GM20000 (cell line): Measurements from ENCODE around the gene FAM83B.
"Not testable (repeated sequence)": the region's sequence is repeated elsewhere in the genome, so short reads cannot be mapped to it uniquely, and the experiment has no call there.

Source experiments
- DNase-seq: peaks from one replicate; pipeline ENCODE4 v3.0.0; 2012; ENCODE audit warnings: low spot score
- TF ChIP-seq, protein P1 (sequence below): IDR thresholded peaks from 2 replicates; pipeline ENCODE4 v1.5.1; 2012; ENCODE audit warnings: mild to moderate bottlenecking, control low read depth; ENCODE audit errors: extremely low read depth, missing control alignments

FAM83B gene

DNA sequence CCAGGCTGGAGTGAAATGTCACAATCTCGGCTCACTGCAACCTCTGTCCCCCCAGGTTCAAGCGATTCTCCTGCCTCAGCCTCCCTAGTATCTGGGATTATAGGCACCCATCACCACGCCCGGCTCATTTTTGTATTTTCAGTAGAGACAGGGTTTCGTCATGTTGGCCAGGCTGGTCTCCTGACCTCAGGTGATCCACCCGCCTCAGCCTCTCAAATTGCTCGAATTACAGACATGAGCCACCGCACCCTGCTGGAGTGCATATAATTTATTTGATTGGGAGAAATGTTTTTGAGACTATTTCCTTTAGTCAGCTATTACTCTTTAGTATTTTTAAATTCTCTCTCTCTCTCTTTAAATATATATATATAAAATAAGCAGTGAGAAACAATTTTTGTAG, 29.8 kb downstream of the FAM83B start:
- TF ChIP-seq, protein P1, sequence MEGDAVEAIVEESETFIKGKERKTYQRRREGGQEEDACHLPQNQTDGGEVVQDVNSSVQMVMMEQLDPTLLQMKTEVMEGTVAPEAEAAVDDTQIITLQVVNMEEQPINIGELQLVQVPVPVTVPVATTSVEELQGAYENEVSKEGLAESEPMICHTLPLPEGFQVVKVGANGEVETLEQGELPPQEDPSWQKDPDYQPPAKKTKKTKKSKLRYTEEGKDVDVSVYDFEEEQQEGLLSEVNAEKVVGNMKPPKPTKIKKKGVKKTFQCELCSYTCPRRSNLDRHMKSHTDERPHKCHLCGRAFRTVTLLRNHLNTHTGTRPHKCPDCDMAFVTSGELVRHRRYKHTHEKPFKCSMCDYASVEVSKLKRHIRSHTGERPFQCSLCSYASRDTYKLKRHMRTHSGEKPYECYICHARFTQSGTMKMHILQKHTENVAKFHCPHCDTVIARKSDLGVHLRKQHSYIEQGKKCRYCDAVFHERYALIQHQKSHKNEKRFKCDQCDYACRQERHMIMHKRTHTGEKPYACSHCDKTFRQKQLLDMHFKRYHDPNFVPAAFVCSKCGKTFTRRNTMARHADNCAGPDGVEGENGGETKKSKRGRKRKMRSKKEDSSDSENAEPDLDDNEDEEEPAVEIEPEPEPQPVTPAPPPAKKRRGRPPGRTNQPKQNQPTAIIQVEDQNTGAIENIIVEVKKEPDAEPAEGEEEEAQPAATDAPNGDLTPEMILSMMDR, result no peak

DNA sequence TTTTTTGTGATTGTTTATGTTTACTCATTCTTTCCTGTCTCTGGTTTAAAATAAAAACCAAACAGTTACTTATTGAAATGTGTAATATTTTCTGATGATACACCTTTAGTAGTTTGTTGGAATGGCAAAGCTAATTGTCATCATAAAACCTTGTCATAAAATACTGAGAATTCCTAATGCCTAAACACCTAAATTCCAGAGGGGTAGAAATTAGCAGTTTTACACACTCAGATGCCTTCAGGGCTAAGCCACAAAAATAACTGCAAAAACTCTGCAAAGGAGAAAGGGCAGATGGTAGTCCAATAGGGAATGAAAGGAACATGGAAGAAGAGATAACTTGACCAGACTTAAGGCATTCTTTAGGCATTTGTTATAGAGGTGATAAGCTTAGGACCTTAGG, 30.3 kb downstream of the FAM83B start:
- TF ChIP-seq, protein P1, result no peak
- no peak for DNase-seq

More for the DNA sequence above, 29.8 kb downstream of the FAM83B start:
- no peak for DNase-seq

DNA sequence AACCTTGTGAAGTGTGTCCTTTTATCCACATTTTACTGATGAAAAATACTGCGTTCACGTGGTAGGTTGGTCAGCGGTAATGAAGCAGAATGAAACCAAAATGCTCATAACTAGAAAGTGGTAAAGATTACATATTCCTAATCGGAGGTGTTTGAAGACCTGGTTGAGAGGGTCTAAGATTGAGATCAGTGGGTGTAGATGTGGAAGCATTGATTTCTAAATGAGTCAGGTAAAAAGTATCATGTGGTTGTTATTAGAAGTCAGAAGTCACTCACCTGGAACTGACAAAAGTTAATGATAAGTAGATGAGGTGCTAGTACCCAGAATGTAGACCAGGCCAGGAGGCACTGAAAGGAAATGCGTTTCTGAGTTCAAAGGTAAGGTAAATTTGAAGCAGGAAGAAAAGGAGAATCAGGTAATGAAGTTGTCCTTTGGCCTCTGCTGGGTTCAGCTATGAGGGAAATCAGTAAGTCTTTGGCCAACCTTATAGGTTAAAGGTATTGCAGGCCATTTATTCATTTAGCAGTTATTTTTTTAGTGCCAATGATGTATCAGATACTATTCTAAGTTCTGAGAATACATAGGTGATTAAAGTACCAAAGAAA, 31.2 kb downstream of the FAM83B start:
- TF ChIP-seq, protein P1, result no peak
- peak; percentile 6 for DNase-seq

DNA sequence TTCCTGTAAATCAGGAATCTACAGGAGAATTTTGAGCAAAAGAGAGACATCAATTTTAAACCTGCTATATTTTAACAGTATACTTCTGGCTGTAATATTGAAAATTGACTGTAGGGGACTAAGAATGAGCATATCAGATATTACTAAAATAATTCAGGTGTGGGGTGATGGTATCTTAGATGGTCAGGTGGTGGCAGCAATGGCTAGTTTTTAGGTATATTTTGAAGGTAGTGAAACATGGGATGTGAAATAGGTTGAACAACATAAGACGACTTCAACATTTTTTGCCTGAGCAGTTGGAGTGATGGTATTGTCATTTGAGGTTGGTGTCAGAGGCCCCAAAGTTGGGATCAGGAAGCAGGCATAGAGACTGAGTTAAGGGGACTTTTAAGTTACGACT, 32.1 kb downstream of the FAM83B start:
- DNase-seq, result no peak
- TF ChIP-seq, protein P1, result no peak

DNA sequence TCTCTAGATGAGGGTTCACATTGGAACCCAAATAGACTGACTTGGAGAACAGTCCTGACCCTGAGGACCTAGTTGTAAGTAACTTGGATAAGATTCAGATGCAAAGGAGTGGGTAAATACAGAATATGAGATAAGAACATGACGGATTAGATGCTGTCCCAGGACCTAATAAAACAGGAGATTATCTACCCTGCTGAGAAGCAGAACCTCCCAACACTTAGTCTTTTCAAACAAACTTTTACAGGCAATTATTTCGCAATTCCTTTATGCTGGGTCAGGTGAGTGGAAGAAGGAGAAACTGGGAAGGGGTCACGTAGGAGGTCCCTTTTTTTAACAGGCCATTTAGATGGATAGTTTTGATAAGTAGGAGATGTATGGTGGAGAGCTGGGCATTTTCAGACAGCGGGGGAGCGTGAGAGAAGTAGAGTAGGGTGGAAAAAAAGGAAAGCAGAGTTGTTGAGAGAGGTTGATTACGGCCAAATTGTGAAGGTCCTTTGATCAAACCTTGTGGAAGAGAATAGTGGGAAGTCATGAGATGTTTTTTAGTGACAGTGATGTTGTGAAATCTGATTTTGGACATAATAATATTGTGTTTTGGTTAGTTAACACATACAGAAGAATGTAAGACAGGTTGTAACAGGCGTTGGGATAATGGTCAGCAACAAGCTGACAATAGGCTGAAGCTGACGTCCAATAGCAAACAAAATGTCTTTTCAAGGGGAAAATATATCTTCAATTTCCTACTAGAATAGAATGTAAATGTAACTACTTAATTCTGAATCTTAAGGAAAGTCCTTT, 32.8 kb downstream of the FAM83B start:
- DNase-seq, result no peak
- TF ChIP-seq, protein P1, result no peak

DNA sequence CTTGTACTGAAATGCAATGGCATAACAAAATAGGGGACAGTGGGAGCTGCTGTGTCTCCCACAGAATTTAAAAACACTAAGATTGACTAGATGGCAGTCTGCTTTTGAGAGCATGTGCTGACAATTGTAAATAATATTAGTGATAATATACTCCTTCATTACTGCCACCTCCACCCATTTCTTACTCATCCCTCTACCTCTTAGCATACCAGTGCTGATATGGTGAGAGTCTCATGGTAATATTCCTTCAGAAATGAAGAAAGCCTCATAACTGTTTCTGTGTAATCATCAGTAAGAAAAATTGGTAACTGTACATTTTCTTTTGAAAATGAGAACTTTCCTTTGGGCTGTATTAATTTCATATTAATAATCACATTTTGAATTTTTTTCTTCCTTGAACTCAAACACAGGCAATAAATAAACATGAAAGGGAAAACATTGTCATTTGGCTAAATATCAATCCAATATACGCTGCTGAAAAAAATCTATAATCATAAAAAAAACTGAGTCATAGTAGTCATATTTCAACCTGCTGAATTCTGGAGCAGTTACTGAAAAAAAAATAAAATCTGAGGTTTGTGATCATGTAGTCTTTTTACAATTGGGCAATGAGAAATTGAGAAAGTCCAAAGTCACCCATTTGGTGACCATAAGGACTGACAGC, 34.6 kb downstream of the FAM83B start:
- DNase-seq, result no peak
- TF ChIP-seq, protein P1, result no peak

DNA sequence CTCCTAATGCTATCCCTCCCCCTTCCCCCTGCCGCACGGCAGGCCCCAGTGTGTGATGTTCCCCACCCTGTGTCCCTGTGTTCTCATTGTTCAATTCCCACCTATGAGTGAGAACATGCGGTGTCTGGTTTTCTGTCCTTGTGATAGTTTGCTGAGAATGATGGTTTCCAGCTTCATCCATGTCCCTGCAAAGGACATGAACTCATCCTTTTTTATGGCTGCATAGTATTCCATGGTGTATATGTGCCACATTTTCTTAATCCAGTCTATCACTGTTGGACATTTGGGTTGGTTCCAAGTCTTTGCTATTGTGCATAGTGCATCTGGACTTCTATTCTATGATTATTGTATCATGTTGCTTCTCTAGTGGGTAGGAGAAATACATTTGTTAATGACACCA, 35.3 kb downstream of the FAM83B start:
- not testable (repeated sequence) for DNase-seq
